Glomerular endothelial cell (primary cell): ENCODE measurements around the gene AMPH. TPM values are rescaled to one million over a fixed set of nuclear protein-coding genes. Genes with fewer than 3 reads are reported as not detected.
"Not testable (repeated sequence)": the region's sequence is repeated elsewhere in the genome, so short reads cannot be mapped to it uniquely, and the experiment has no call there.

Experiments
- DNase-seq: peaks from one replicate; pipeline ENCODE4 v3.0.0-alpha.2; 2011; ENCODE audit warnings: low read depth, low spot score; ENCODE audit errors: extremely low read depth
- total RNA-seq: library from RNA; depleted of rRNA; stranded (reverse); fragments of >200 nt; gene quantifications from 2 replicates; pipeline ENCODE4 v1.2.3, GENCODE V29; 2015

Gene AMPH
- total RNA-seq, 1 donor from 2014 or later: 0.29 TPM

DNA sequence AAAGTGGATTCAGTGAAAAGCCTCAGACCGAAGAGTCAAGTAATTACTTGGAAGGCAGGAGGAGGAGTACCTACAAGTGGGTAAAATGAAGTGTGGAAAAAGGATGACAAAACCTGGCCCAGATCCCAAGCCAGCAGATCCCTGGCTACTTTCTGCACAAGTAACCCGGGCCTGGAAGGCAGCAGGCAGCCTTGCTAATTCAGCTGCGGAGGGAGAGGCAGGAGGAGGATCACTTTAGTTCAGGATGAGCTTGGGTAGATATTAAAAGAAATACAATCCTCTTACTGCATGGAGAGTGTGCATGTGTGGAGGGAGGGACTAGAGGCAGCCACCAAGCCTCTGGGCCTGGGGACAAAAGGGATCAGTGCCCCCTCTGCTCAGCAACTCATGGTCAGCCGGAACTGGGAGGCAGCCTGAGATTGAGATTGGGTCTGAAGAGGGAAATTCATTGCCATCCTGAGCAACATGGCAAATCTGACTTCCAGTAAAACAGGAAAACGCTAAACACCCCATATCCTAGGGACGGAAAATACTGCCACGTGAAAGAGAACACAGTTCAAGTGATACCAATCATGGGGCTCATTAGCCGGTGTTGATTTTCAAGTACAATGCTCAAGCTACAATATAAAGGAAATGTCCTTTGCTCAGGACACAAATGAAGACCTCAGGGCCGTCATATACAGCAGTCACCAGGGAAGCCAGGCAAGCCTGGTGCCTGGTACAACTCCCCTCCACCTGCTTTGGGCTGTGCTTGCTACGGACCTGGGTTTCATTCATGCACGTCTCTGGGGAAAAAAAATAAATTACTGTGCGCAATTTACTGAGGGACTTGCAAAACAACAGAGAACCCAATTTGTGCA is 1.3 kb downstream of the AMPH start:
- no peak for DNase-seq

DNA sequence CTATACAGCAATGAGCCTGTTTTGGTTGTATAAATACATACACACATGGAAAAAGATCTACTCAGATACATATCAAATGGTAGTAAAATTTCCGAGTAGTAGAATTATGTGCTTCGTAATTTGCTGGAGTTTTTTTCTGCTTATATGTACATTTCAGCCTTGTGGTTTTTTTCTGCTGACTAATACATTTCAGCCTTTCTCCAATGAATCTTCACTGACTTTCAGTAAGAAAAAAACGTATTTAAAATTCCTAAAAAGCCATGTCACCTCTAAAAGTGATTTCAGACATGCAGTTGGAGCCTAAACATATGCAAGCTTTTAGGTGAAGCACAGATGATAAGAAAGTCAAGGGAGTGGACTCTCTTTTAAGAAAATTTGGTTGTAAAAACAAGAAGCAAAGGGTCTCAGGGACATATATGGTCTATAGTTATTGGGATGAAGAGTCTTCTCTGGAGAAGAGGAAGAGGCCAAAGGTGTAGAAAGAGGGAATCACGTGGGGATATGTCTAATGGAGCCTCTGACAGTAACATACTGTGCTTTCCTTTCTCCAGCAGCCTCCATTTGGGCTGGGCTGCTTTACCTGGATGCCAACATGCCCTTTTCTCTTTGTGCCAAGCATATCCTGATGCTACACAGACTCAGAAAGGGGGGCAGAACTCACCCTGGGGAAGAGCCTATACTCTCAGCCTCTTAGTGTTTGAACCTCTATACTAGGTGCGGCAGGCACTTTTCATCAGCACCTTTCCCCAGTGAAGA is 2.4 kb downstream of the AMPH start:
- DNase-seq: no peak

DNA sequence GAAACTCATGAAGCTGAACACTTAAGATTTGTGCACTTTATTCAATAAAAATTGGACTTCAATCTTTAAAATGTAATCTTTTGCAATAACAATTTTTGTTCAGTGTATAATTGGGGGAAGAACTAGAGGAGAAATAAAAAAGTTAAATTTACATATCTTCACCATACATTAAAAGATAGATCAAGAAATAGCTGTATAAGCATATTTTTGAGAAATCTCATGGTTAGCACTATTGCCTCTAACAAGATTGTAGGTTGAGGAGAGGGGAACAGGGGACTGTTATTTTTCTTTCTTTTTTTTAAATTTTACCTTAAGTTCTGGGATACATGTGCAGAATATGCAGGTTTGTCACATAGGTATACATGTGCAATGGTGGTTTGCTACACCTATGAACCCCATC is 5.3 kb downstream of the AMPH start:
- DNase-seq: no peak

DNA sequence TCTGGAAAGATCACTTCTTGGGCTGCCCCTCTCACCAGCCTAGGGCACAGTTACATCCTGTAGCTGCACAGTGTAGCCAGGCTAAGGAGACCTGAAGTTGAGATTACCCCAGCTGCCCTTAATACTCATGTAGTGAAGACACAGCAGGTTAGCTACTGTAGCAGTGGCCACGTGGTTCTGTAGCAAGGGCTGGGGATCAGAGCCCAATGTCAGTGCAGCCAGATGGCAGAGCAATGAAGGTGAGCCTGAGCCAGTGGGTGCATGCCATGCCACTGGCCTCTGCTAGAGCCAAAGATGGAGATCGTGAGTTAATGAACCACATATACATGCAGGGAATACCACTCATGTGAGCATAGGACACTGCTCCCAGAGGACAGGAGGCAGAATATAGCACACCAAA is 15.5 kb downstream of the AMPH start:
- DNase-seq: no peak

DNA sequence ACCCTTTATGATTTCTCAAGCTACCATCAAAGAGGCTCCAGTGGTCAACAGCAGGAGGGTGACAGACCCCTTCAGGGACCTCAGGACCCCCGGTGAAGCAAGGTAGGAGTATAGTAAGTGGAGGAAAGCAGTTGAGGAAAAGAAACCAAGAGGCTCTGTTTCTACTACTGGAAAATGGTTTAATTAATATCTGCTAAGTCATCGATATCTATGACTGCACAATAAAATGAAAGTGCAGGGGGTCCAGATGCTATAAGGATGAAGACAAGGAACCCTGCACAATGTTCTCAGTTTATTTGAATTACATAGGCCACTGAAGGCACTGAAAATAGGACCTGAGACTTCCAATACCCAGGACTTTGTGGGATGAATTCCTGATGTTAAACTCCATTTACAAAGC is 23.7 kb downstream of the AMPH start:
- DNase-seq: no peak

DNA sequence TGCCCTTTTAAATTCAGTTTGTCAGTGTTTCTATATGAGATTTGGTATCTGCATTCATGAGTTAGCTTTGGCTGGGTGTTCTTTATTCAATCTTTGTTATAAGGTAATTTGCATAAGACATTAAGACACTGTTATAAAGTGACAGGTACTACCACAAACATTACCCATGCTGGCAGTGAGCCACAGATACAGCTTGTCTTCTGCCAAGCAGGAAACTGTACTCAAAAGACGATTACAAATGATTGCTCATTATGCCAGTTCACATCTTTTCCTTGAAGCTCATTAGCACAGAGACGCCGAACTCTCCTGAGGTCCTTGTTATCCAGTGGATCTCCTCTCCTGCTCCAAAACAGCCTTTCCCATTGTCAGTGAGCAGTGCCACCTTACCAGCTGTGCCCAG is 30.4 kb downstream of the AMPH start:
- no peak for DNase-seq

DNA sequence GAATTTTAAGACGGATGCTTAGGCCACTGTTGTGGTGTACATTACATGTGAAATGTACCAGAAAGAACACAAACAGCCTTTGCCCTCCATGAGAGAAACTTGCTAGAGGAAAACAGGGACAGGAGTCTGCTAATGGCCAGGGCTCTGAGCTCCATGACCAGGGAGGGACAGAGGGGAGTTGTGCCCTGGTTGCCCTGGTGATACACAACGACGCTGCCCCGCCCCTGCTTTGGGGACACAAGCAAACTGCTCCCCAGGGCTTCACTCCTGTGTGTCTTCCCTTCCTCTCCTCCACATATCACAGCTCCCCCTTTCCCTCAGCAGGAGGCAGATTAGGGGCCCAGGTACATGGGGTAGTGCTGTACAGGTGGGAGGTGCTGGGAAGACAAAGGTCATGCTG is 36.2 kb downstream of the AMPH start:
- DNase-seq: no peak

DNA sequence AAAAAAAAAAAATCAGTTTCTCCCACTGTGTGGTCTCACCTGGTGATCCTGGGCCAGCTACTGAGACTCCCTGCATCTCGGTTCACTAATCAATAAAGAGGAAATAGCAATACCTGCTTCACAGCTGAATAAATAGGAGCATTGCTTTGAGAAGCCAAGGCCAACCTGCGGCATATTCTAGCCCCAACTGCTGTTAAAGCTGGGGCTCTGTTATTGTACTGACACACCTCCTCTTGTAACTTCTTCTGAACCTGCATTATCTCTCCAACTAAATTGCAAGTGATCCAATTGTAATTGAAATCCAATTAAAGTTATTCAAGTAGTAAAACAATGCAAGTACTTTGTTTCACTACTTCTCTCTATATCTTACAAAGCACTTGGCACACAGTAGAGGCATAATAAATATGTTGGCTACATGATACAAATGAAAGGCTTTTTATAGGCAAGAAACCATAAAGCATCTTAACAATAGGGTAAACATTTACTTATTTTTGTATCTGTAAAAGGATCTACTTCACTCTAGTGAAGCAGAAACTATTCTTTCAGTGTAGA is 38.4 kb downstream of the AMPH start:
- DNase-seq: no peak

DNA sequence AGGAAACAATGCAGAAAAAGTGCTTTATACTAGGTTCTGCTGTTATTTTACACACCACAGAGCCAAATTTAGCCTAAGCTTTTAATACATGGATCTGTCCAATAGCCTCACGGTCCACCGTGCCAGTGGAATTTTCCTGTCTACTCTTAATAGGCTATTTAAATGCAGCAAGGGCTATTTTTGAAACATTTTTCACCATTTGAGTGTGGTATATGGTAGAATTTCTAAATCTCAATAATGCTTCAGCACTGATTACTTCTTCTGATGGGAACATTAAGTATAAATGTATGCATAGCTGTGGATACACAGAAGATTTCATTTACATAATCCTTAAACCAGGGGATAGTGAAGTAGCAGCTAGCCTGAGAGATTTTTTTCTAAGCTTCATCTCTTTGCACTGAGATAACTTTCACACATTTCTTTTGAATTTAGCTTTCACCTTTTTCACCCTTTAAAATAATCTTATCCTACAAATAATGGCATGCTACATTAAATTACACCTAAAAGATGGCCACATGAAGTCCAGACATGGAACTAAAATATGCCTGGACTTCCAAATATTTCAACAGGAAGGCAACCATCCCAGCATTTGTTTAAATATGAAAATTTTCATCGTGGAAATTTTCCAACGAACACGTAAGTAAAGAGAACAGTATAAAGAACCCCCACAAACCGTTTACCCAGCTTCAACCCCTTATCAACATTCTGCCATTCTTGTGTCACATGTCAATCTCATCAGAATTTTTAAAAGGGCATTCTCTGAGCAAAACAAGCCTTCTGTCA is 45.4 kb downstream of the AMPH start:
- DNase-seq: no peak

DNA sequence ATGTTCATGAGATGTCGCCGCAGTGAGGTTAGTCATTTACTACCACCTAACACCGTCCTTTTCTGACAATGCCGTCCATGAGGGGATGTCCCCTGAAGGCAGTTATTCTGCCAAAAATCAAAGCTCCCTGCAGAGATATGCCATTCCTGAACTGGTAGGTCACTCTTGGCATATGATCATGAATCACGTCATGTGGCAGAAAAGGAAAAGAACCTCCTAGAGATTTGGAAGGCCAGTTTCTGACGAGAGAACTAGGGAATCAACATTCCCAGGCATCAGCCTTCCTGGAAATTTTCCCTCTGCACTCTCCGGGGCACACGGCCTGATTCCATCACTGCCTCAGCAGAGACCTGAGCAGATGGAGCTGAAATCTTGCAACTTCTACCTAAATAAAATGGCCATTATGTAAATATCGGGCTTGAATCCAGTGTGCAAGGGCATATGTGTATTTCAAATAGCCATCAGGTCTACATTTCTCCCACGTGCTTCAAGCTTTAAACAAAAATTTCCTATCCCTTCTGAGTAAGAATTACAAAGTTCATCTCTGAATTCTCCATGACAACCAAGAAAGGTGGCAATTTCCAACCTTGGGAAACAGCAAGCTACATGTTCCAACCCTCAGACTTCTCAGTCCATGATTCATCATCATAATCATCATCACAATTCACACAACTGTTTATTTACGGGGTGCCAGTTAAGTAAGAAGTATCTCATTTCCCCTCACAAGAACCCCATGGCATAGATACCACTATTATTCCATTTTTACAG is 46.5 kb downstream of the AMPH start:
- no peak for DNase-seq

DNA sequence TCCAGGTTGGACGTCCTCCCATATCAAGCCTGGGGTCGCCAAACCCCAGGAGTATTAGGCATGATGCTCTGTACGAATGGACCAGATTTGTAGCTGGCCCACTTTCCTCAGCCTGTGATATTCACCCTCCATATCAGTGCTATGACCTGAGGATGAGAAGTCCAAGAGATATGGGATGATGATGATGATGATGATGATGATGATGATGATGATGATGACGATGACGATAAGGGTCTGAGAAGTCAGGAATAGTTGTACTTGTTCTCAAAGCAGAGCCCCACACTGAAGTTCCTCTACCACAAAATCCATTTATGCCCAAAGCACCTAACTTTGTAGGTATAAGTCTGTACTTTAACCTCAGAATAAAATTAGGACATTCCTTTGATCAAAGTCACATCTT is 50.7 kb downstream of the AMPH start:
- no peak for DNase-seq

DNA sequence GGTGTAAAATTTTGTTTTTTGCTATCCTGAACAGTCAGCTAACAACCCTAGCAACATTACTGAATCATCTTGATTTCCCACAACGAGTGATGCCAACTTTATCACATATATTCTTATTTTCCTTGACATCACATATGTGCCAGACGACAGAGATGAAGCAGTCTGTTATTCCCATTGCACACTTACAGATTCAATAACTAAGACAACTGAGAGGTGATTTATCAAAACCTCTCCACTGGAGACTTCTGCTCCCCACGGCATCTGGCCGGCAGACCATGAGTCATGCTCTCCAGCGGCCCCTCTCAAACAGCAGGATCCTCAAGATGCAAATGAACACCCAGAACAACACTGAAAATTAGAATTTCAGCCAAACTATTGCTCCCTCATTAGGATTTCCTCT is 57.1 kb downstream of the AMPH start:
- no peak for DNase-seq

DNA sequence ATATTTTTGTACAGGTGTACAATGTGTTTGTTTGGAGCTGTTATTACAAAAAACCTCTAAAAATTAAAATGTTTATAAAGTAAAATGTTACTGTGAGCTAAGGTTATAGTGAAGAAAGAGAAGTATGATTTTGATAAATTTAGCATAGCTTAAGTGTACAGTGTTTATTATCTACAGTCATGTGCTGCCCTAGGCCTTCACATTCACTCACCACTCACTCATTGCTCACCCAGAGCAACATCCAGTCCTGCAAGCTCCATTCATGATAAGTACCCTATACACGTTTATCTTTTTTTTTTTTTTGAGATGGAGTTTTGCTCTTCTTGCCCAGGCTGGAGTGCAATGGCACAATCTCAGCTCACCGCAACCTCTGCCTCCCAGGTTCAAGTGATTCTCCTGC is 59.6 kb downstream of the AMPH start:
- not testable (repeated sequence) for DNase-seq

DNA sequence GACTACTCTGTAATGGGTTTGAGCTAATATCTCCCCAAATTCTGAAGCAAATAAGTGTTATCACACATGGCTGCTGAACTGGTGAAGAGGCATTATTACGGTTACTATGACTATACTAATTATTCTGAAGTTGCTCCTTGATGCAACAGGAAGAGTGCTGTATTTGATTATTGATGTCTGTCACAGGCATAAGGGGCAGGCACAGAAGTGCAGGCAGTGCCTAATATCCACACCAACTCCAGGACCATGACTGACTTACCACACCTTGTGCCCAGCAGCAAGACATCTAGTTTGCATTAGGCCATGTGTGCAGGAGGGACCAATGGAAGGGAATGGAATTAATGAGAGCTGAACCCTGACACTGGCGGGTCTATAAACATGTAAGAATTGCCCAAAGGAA is 62.7 kb downstream of the AMPH start:
- no peak for DNase-seq

DNA sequence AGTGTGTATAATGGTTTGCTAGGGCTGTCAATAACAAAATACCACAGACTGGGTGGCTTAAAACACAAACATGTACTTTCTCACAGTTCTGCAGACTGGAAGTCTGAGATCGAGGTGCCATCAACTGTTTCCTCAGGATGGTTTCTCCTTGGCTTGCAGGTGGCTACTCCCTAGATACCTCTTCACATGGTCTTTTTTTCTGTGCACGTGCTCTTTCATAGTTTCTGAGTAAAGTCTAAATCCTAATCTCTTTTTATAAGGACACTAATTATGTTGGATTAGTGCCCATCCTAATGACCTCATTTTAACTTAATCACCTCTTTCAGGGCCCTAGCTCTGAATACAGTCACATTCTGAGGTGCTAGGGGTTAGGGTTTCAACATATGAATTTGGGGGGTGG is 65.9 kb downstream of the AMPH start:
- no peak for DNase-seq

DNA sequence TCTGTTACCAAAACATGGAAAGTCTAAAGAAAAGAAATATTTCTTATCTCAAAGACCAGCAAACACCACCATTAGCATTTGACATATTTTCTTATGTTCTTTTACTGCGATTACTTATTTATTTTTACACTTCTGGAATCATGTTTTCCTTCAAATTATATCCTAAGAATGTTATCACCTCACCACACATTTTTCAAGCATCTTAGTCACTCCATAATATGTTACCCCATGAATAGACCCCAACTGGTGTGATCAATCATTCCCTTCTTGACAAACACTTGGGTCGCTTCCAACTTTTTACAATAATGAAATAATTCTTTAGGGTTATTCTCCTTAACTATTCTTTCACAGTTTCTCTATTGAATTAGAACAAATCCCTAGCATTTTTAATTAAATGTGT is 67.4 kb downstream of the AMPH start:
- no peak for DNase-seq

DNA sequence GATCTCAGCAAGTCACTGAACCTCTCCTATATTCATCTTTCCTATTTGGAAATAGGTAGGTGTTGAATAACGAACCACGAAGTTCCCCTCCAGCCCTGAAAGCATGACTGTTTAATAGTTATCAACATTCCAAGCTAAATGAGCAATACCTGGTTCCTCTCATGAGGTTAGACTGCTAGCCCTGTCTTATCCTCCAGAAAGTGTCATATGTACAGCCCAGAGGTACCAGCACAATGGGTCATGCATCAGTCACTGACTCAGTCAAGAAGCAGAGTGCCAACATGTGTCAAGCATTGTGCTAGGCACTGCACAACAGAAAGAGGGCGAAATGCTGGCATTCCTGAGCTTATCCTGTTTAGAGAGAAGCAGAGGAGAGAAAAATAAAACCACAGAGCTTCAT is 70.0 kb downstream of the AMPH start:
- no peak for DNase-seq

DNA sequence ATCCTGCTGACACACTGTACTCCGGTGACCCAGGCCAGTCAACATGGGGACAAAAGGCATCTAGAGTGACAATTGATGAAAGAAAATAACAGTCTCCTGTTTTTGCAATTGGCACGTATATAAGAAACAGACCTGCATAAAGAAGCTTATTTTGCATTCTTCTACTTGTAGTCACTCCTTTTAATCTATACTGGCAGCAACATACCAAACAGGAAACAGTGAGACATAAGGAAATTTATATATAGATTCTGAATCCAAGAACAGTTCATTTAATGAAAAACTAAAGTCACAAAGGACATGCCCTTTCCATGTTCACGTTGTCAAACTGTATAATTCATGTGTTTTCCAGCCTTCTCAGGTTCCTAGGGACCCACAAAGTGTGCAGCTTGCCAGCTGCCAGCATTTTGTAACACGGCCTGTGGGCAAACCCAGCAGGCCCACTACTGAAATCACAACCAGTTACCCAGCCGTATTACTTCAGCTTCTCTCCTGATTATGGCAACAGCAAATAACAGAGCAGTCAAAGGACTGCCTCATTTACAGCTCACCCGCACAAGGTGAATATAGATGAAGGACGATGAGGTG is 72.3 kb downstream of the AMPH start:
- DNase-seq: peak; percentile 18

DNA sequence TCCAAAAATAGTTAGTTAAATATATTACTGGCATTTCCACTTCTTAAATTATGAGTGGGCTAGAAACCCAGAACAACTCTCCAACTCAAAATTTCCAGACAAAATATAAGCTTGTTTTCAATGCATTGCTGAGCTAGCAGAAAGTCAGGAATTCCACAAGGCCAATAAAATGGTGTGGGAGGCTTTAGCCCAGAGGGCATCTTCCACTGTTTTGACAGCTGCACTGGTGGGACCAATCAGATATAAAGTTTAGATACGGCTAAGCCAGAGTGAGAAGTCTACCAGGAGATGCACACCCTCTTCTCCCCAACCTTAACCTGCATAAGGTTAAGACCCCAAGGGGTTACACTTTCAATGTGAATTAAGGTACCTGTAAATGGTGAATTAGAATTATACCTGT is 76.6 kb downstream of the AMPH start:
- DNase-seq: no peak

DNA sequence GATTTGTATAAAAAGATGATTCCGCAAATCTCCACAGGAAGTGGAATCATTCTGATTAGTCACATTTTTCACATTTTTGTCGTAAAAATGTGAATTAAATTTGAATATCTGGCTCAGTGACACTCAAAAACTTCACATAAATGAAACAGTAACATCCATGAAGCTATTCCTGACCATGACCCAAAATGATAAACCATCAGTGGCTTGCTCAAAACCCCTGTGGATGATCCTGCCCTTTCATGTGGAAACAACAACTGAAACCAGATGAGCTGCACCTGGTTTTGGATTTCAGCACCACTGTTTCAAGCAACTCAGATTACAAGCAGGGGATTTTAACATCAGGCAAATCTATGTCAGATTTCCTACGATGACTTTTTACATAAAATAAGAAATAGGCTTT is 80.3 kb downstream of the AMPH start:
- no peak for DNase-seq
